Stimulated activated CD8-positive, alpha-beta memory T cell treated with anti-CD3 and anti-CD28 coated beads, Interleukin-12 subunit alpha, Interleukin-12 subunit beta, amount 100 ng/mL, for 4 hours (primary cell): Measurements from ENCODE around the gene NFIA.

Source experiments
- DNase-seq: peaks from one replicate; pipeline ENCODE4 v3.0.0-alpha.2; 2020; ENCODE audit warnings: low read depth

The NFIA gene

GRCh38 chr1:61082311-61083012 lies at the start of gene NFIA:
Gene NFIA, plus strand, starts transcription at chr1:61082561.
- no peak for DNase-seq

GRCh38 chr1:61035880-61036279 lies 46.5 kb upstream of the NFIA start:
- DNase-seq, result no peak

GRCh38 chr1:61042466-61043009 lies 39.8 kb upstream of the NFIA start:
- DNase-seq, result no peak

- peak; percentile 66 for DNase-seq
Observed at GRCh38 chr1:61043010-61043820, 39.1 kb upstream of the NFIA start.

- DNase-seq, result no peak
Observed at GRCh38 chr1:61046434-61046833, 35.9 kb upstream of the NFIA start.

GRCh38 chr1:61047061-61047460 lies 35.3 kb upstream of the NFIA start:
- DNase-seq, result no peak

GRCh38 chr1:61049850-61050540 lies 32.4 kb upstream of the NFIA start:
- peak; percentile 75 for DNase-seq

GRCh38 chr1:61050541-61051442 lies 31.6 kb upstream of the NFIA start:
- DNase-seq, result no peak

GRCh38 chr1:61051443-61051718 lies 31.0 kb upstream of the NFIA start:
- DNase-seq, result no peak

GRCh38 chr1:61051719-61052394 lies 30.5 kb upstream of the NFIA start:
- DNase-seq, result no peak

- no peak for DNase-seq
Observed at GRCh38 chr1:61052395-61053225, 29.8 kb upstream of the NFIA start.

GRCh38 chr1:61053226-61053711 lies 29.1 kb upstream of the NFIA start:
- DNase-seq, result no peak

- DNase-seq, result no peak
Observed at GRCh38 chr1:61053712-61054600, 28.4 kb upstream of the NFIA start.

- no peak for DNase-seq
Observed at GRCh38 chr1:61054601-61054993, 27.8 kb upstream of the NFIA start.

GRCh38 chr1:61055110-61055614 lies 27.2 kb upstream of the NFIA start:
- DNase-seq, result no peak

- DNase-seq, result no peak
Observed at GRCh38 chr1:61056196-61056572, 26.2 kb upstream of the NFIA start.

GRCh38 chr1:61056573-61057439 lies 25.6 kb upstream of the NFIA start:
- DNase-seq, result peak; percentile 22
